AG20443 (cell line): ENCODE measurements around the gene NDST4.

Experiments used
- DNase-seq: peaks from one replicate; pipeline ENCODE4 v3.0.0; 2012; ENCODE audit warnings: low spot score, mixed read lengths

NDST4 gene

DNA sequence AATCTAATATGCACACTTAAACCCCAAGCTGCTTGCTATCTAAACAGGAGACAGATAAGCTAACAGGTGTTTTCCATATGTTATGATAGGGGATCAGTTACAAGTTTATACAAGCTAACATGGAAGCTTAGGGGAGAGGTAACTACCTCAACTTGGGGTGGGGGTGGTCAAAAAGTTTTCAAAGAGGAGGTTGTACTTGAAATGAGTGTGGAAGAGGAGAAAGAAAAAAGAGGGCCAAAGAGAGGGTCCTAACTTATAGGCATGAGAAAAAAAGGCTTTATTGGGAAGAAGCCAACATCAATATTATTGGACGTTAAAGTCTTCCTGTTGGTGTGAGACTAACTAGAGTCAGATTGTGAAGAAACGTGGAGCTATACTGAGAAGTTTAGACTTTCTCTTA lies 205.9 kb downstream of the NDST4 start:
- no peak for DNase-seq

- no peak for DNase-seq
These were observed 208.4 kb downstream of the NDST4 start for GRCh38 chr4:114905017-114905416.

- no peak for DNase-seq
These were observed 212.5 kb downstream of the NDST4 start for GRCh38 chr4:114900934-114901333.

GRCh38 chr4:114890773-114891172 lies 222.6 kb downstream of the NDST4 start:
- DNase-seq, result no peak

DNA sequence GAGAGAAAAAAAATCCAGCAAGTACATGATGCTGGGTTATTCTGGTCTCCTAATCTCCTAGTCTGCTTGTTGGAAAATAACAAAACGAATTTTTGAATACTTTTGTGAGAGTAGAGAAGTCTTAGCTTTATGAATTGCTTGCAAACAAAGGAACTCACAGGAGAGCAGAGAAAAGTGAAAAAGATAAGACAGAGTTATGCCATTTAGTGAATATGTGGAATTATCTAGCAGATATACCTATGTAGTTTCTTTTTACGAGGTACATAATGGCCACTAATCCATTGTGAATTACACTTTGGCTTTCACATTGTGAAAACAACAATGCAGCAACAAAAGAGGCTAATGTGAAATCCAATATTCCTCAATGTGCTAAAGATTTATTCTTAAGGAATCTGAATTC lies 226.7 kb downstream of the NDST4 start:
- DNase-seq, result no peak

DNA sequence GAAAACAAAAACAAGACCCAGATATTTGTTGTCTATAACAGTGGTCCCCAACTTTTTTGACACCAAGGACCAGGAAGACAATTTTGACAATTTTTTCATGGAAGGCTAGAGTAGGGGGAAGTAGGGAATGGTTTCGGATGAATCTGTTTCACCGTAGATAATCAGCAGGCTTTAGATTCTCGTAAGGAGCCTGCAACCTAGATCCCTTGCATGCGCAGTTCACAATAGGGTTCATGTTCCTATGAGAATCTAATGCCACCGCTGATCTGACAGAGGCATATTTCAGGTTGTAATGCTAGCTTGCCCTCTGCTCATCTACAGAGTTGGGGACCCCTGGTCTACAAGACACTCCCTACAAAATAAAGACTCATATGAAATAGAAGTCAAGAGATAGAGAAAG lies 229.8 kb downstream of the NDST4 start:
- no peak for DNase-seq

DNA sequence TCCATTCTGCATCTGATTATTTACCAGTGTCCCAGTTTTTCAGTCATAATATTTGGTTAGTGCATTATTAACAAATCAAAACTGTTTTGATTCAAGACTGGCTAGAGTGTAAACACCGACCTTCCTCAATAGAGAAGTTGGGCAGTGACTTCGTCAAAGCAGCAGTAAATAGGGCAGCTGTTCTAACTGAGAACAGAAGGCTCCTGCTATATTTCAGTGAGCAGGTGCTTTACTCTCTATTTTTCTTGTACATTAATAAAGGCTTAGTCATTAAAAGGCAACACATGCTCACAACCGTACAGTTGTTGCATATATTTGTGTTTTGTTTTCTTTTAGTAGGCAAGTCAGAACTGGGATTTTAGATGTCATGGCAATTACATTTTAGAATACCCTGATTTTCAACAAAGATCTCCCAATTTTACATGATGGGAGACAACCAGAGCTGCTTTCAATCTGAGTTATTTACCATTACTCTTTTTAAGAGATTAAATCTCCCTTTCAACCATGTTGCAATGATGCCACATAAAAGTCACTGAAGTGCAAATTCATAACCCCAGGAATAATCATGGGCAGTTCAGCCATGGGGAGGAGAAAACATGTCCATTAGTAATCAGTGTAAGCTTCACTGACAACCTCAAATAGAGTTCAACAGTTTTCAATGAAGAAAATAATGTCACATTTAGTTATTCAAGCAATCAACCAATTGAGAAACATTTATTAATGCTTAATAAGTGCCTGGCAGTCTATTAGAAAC lies 233.3 kb downstream of the NDST4 start:
- no peak for DNase-seq

DNA sequence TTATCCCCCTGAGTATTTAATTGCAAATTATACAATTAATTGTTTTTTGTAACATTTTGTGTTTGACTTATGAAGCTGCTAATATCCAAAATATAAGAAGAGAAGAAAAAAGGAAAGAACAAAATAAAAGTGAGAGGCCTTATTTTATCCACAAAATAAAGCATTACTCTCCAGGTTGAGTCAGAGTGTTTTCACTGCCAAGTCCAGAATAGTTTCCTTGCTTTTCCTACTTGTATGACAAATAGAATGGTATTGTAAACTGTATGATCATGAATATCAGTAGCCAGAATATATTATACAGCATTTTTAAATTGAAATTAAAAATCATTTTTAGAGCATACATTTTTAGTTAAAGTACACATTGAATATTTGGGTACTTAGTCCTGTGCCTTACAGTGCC lies 237.8 kb downstream of the NDST4 start:
- no peak for DNase-seq

DNA sequence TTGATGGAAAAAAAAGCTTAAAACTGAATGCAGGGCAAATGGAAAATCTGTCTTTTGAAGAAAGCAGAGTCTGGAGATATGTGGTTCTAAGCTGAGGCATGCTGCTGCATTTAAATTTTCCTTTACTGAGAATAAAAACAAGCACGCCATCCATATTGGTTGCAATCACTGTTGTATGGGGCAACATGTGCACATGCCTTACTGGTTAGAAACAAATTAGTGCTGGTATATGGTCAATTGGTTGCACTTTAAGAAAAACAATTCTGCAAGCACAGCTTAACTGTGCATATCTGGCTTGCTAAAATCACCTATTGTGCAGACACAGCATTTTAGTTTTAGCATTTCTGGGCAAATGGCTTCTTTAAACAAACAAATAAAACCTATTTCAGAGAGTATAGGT lies 239.1 kb downstream of the NDST4 start:
- no peak for DNase-seq

DNA sequence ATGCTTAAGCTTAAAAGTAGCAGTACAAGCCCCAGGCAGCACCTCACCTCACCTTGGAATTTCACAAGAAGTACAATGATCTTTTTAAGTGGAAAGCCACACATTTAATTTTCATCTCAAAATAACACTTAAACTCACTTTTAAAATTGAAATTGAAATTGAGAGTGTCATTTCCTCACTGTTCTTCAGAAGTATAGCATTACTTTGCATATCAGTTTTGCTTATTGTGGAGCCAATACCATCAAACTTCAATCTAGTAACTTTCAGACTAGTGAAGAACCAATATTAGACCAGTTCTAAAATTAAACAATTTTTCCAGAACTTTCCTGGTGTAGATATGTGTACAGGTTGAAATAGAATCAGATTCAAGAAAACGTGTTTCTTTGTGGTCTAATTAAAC lies 242.4 kb downstream of the NDST4 start:
- DNase-seq, result no peak

DNA sequence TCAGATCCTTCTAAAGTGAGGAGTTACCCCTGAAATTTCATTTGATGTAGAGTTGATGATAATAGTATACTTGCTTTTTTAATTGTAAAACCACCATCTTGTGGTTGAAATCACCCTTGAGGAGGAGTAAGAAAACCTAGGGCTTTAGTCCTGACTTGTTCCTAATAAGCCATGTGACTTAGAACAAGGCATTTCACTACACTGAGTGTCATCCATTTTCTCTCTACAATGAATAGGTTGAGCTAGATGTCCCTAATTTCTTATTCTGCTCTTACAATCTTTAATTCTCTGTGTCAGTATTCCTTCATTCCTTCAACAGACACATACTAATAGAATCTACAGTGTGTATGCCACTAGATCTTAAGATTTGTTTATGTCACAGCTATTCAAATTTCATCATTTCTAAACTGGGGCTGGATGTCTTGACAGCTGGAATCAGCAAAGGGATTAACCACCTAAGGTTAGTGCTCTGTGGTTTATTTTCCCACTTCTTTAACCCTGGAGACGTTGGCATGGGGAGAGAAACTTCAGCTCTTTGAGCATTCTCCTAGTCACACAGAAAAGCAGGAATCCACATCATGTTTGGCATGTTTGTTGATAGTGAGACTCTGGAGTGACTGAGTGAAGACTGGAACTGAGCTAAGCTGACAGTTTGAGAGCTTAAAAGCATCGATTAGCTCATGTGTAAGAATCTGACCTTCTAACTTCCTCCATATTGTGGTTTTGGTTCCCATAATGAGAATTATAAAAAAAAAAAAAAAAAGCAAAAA lies 246.3 kb downstream of the NDST4 start:
- no peak for DNase-seq

GRCh38 chr4:114864060-114864459 lies 249.4 kb downstream of the NDST4 start:
- no peak for DNase-seq

GRCh38 chr4:114860786-114861185 lies 252.6 kb downstream of the NDST4 start:
- DNase-seq, result no peak

DNA sequence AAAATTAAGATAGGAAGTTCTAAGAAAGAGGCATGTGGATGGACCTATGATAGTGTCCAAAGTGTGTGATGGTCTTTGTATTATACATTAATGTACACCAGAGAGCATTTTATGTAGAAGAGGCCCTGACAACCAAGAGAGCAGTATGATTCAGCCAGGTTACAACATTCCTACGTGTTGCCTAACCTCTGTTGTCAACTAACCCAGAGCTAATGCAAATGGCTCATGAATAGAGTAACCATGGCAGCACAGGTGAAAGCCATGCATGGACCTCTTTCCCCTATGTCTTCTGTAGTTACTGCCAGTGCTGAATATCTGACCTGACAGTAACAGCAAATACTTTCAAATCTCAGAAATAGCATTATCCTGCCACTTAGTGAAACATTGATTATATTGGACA lies 255.6 kb downstream of the NDST4 start:
- no peak for DNase-seq

- no peak for DNase-seq
These were observed 273.4 kb downstream of the NDST4 start for GRCh38 chr4:114839986-114840385.

DNA sequence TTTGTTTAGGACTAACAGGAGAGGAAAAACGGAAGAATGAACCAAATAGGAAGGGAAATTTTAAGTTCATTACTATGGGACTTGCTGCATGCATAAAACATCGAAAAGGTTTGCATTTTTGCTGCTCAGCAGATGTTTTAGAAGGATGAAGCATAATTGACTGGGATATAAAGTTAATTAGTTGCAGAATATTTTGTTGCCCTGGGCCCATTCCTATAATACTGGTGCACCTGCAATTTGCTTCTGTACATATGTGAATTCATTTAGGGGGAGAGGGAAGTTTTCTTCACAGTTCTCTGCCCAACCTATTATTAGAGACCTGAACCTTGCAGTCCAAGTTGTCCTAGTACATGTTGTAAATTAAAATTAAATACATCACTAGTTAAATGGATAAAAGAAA lies 282.8 kb downstream of the NDST4 start:
- no peak for DNase-seq

DNA sequence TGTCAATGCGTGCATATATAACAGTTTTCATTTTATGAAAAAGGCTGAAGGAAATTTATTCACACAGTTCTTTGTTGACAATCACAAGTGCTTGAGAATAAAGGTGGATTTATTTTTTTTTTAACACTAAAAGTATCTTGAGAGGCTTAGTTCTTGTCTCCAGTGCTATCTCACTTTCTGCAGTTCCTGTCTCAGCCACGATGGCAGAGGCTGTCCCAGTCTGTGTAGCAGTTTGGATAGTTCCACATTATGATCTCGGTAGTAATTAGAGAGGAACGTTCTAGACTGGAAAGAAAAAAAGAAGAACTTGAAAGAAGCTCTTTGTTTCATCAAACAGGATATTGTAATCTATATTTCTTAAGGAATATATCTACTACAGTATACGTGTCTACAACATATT lies 285.8 kb downstream of the NDST4 start:
- no peak for DNase-seq

GRCh38 chr4:114815760-114816159 lies 297.7 kb downstream of the NDST4 start:
- no peak for DNase-seq

- DNase-seq, result no peak
These were observed 299.5 kb downstream of the NDST4 start for GRCh38 chr4:114813961-114814360.

GRCh38 chr4:114811564-114812301 lies 301.7 kb downstream of the NDST4 start:
- no peak for DNase-seq

GRCh38 chr4:114807759-114808404 lies 305.5 kb downstream of the NDST4 start:
- peak; percentile 53 for DNase-seq

DNA sequence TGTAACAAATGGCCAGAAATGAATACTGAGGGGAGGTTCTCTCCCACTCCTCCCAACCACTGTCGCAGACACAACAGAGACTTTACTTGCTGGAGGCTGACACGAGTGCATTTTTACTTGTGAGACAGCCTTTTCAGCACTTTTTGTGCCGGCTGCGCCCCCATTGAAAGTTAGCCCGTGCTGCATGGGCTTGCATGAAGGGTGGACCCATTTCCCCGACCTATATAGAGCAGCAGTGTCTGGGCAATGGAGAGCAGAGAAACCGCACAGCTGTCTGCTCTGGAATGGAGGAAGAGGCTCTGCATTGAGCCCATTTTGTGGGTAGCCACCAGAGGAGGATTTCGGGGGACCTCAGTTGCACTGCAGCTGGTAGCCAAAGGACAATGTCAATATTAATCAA lies 306.1 kb downstream of the NDST4 start:
- DNase-seq, result no peak
